GM18499 (cell line): ENCODE data around the gene SPG7.

Source experiments
- ATAC-seq: cut with Tn5 transposase; IDR thresholded peaks from one replicate; pipeline ENCODE4 v1.9.1; 2021; ENCODE audit warnings: moderate number of reproducible peaks; ENCODE audit not compliant: insufficient read depth, unreplicated experiment

SPG7 gene

DNA sequence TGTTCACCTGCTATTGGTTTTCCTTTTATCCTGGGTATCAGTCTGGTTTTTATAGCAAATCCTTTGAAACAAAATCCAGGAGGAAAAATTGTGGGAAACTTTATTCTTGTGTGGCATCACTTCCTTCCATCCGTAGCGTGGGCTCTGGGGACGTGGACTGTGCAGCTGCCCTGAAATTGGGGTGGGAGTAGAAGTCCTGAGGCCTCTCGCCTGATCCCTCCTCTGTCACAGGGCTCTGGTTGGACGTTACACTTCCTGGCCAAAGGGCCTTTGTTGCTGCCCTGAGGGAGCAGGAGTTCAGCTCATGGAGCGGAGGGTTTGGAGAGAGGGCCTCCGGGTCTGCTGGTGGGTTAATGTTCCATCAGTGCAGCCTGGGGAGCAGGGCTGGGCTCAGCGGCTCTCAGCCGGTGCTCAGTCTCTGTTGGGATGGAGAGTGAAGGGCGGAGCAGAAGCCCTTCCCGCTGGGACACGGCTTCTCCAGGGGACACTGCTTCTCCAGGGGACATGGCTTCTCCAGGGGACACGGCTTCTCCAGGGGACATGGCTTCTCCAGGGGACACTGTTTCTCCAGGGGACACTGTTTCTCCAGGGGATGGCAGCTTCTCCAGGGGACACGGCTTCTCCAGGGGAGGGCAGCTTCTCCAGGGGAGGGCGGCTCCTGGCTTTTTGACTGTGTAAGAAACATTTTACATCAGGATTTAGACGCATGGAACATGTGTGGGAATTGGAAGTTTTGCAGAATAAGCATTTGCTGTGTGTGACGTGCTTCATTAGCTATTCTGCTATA, 37.0 kb downstream of the SPG7 start:
- no peak for ATAC-seq

GRCh38 chr16:89545831-89546574, 37.8 kb downstream of the SPG7 start:
- no peak for ATAC-seq

DNA sequence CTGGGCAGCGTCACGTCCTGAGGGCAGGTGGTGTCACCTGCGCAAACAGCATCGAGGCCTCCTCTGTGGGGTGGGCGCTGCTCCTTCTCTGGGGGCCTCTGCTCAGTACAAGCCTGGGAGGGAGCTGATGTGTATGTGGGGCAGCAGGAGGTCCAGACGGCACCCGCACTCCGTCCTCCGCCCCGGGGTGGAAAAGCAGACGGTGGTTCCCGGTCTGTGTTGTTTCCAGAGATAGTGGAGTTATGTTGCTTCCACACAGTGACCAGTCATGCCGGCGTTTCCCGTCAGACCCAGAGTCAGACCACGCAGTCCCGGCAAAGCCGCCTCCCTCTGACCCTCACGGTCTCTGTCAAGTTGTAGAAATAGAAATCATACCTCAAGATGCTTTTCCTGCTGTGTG, 38.6 kb downstream of the SPG7 start:
- ATAC-seq: no peak

DNA sequence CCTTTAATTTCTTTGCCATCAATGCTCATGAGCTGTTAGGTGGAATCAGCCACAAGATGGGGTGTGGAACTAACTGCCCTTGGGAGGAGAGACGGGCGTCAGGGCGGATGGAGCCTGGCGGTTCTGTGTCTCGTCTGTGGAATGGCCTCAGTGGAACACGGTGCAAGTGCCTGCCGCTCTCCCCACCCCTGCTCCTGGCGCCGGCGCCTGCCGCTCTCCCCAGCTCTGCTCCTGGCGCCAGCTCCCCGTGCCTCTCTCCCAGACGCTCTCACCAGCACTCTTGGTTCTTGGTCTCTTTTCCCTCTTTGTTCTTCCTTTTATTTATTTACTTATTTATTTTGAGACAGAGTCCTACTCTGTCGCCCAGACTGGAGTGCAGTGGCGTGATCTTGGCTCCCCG, 39.1 kb downstream of the SPG7 start:
- no peak for ATAC-seq

DNA sequence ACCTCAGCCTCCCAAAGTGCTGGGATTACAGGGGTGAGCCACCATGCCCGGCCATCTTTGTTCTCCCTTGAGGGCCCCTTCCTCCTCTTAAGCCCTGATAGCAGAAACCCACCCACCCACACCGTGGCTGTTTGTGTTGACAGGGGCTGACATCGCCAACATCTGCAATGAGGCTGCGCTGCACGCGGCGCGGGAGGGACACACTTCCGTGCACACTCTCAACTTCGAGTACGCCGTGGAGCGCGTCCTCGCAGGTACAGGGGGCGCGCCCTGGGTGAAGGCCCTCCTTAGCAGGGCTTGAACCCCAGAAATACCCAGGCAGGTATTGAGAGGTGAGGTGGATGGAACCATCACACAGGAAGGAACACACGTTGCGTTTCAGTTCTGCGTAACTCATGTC, 39.7 kb downstream of the SPG7 start:
- ATAC-seq: no peak

DNA sequence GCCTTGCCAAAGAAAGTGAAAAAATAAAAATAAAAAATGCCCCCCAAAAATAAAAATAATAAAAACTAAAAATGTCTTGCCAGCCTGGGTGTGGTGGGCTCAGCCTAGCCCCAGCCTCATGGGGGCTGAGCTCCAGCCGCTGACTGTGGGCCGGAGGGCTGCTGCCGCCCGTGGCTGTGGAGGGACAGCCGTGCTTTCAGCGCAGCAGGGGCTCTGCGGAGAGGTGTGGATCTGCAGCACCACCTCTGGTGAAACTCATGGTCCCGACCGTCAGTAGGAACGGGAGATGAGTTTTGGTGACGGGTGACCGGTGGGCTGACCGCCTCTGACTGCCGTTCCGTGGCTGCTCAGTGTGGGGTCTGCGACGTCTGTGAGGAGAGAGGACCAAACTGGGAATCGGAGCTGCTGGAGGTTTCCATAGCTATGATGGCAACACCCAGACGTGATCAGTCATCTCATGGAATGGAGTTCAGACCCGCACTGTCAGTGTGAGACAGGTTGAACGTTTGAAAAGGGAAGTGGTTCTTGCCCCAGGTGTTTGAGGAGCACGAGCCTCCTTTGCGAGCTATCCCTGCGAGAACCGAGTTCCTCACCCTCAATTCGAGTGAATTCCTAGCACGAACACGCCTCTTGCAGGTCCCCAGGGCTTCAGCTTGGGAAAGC, 40.3 kb downstream of the SPG7 start:
- ATAC-seq: no peak

DNA sequence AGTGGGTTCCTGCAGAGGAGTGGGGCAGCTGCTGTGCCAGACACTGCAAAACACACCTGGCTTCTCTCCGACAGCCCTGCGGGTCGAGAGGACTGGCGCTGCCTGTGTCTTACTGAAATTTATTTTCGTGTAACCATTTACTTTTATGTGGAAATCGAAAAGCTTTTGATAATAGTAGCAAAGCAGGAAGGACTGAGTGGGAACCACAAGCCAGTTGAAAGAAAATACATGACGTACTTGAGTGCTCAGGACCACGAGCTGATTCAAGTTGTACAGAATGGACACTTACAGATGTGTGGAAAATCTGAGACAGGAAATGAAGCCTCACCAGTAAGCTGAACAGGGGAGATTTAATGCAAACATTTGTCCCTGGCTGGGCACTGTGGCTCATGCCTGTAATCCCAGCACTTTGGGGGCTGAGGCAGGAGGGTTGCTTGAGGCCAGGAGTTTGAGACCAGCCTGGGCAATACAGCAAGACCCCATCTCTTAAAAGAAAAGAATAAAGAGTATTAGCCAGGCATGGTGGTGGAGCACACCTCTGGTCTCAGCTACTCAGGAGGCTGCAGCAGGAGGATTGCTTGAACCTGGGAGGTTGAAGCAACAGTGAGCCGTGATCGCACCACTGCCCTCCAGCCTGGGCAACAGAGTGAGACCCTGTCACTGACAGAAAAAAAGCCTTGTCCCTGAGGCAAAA, 41.0 kb downstream of the SPG7 start:
- no peak for ATAC-seq

DNA sequence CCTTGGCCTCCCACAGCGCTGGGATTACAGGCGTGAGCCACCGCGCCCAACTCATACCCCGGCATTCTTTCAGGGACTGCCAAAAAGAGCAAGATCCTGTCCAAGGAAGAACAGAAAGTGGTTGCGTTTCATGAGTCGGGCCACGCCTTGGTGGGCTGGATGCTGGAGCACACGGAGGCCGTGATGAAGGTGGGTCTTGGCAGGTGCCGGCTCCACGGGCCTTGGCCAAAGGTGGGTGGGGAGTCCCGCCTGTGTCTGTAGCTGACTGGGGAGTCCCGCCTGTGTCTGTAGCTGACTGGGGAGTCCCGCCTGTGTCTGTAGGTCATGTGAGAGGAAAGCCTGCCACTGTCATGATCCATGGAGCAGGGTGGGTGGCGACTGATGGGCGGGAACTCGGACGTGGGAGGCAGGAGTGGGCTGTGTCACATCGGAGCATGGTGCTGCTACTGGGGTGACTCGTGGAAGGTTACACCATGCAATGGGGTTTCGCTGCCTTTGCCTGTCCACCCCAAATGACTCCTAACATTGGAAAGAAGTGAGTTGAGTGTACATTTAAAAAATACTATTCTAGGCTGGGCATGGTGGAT, 42.3 kb downstream of the SPG7 start:
- no peak for ATAC-seq

GRCh38 chr16:89552329-89552728, 44.1 kb downstream of the SPG7 start:
- ATAC-seq: no peak

GRCh38 chr16:89552913-89553312, 44.7 kb downstream of the SPG7 start:
- no peak for ATAC-seq

GRCh38 chr16:89553733-89554132, 45.5 kb downstream of the SPG7 start:
- ATAC-seq: no peak

GRCh38 chr16:89554343-89554742, 46.1 kb downstream of the SPG7 start:
- ATAC-seq: no peak

DNA sequence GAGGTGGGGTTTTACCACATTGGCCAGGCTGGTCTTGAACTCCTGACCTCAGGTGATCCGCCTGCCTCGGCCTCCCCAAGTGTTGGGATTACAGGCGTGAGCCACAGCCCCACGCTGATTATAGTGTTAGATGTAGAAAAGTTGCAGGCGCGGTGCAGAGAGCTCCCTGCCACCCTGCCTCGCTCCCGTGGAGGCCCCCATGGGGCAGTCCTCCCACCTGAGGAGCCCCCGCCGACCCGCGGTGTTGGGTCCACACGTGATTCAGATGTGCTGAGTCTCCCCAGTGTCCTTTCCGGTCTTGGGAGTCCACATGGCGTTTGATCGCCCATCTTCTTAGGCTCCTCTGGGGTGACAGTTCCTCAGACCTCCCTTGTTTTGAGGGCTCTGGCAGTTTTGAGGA, 47.1 kb downstream of the SPG7 start:
- no peak for ATAC-seq

DNA sequence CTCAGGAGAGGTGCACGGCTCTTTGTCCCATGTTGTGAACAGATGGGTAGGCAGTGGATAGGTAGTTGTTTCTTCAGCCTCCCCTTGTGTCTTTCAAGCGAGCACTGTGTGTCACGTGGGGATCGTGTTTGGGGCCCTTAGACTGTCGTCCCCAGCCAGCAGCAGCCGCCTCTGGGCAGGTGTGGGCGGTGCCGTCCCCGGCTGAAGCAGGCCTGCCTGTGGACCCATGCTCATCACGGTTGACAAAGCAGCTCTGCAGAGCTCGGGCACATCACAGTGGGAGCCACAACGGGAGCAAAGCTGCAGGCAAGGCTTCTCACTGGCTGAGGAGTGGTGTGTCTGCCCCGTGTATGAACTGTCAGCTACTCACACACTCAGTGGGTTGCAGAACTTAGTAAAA, 47.6 kb downstream of the SPG7 start:
- ATAC-seq: no peak

- no peak for ATAC-seq
Measured at GRCh38 chr16:89556750-89557689, 48.8 kb downstream of the SPG7 start.

- ATAC-seq: no peak
Measured at GRCh38 chr16:89557690-89558490, 49.7 kb downstream of the SPG7 start.

DNA sequence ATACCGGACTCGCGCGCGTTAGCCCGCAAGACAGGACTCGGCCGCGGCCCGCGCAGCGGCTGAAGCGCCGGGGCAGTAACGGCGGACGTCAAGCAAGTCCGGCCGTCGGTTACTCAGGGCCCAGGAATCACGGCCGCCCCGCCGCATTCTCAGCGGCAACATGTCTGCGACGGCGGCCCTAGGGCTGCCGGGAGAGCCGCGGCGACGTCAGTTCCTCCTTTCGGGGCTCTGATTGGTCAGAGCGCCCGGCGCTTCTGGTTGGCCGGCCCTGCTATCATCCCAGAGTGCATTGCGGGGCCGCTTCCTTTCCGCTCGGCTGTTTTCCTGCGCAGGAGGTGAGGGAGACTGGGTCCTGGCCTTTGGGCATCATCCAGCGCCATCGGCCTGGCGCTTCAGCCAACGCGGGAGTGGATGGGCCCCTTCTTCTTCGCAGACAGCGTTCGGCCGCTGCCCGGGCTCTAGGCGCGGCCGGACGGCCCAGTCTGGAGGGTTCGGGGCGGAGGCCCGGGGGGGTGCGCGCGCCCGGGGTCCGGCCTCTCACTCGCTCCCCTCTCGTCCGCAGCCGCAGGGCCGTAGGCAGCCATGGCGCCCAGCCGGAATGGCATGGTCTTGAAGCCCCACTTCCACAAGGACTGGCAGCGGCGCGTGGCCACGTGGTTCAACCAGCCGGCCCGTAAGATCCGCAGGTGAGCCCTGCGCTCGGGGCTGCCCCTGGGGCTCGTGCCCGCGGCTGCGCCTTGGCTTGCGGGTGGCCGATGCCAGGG, 52.4 kb downstream of the SPG7 start, which contains the start of gene RPL13:
Gene RPL13 (plus strand): TSS at position 305 of the 764 bp plus-strand sequence. CDS start 278 bp downstream, at position 583.
- ATAC-seq: peak; percentile 51
